ENCODE results near the gene NRCAM. TPM values are rescaled to one million over a fixed set of nuclear protein-coding genes. Genes with fewer than 3 reads are reported as not detected.
A peak's percentile ranks its signal among the peaks of the same experiment; 100 is the strongest.

Gene NRCAM
- total and polyA plus RNA-seq, 2 of the 8 experiments (the other 6 are each of a cell fraction or from before 2014, with no cell fraction given), result 2.7 to 3.8 TPM

DNA sequence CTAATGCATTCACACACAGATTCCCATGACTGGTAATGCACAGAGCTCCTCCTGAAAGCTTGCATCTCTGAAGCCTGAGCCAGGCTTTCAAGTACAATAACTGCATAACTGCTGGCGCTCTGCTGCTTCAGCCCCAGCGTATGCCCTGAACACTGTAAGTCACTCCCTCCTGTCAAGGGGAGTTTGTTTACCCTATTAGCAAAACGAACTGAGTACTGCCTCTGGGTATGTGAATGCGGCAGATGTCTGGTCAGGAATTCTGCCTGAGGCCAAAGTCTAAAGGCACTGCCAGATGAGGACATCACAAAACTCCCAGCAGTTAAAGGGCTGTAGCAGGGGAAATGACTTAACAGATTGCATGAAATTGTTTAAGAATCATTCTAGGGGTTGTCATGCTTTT lies 97.7 kb downstream of the NRCAM start:
- H4K8ac ChIP-seq (ENCODE audit: extremely low read depth, insufficient read depth, low read length), result no peak overlapping the region
- CTCF ChIA-PET (ENCODE audit: partially characterized antibody), result interaction anchor here (0.6 to 1.4 kb wide), 3 partner anchors 94 to 145 kb away, joined by 3 to 6 read pairs (median 3); no protein-coding TSS in a partner anchor
- FAIRE-seq (no peak), DNase-seq (ENCODE audit: low read depth in 1 of 2, low spot score in 2 of 2) (peak in 1 of 2 experiments; percentile 46)
- H3K27me3 ChIP-seq (replicated peaks in 1 of 4; ENCODE audit: control insufficient read depth in 3 of 4, extremely low read depth in 1 of 4, insufficient read depth in 3 of 4, low read length in 3 of 4), result no peaks in the 10 kb centered on the region
- no peak overlapping the region for H2BK12ac ChIP-seq (ENCODE audit: low read depth, low read length)
- H3K23me2 ChIP-seq (ENCODE audit: low read depth, low read length), result no peaks in the 10 kb centered on the region
- no peak overlapping the region for H4K91ac ChIP-seq (replicated peaks; ENCODE audit: insufficient read length, low read length)
- no peak overlapping the region for H3K4me3 ChIP-seq (ENCODE audit: extremely low read depth in 1 of 4, insufficient read depth in 2 of 4, low read depth in 3 of 4, low read length in 4 of 4)
- no peak overlapping the region for H3K23ac ChIP-seq (ENCODE audit: insufficient read length)
- H3K27ac ChIP-seq (ENCODE audit: low read depth, low read length), result no peak overlapping the region
- no peak overlapping the region for H2AK5ac ChIP-seq (ENCODE audit: low read depth, low read length)
- H2BK15ac ChIP-seq (ENCODE audit: low read length), result no peak overlapping the region
- no peak overlapping the region for H2BK120ac ChIP-seq (replicated peaks; ENCODE audit: low read depth, low read length)
- no peak overlapping the region for H3K14ac ChIP-seq (ENCODE audit: insufficient read length)
- no peaks in the 10 kb centered on the region for H3K36me3 ChIP-seq (ENCODE audit: control insufficient read depth in 2 of 4, insufficient read depth in 4 of 4, low read length in 3 of 4)
- H2BK20ac ChIP-seq (ENCODE audit: low read length), result no peak overlapping the region
- H3K4me2 ChIP-seq (ENCODE audit: insufficient read depth in 1 of 2, low read depth in 2 of 2, low read length in 2 of 2), result no peak overlapping the region
- peaks cover 0 to 2% of the 10 kb centered on the region in 2 experiments; a peak in 1 of 4 replicates for H3K9me3 ChIP-seq (ENCODE audit: insufficient read depth in 2 of 2, low read depth in 1 of 2, low read length in 1 of 2)
- no peak for TF ChIP-seq SAP30 (IDR thresholded peaks at IDR 0.05; ENCODE audit: insufficient read depth, insufficient replicate concordance, low read length)
- TF ChIP-seq SUZ12 (IDR thresholded peaks at IDR 0.05; ENCODE audit: low read length), result no peak
- TF ChIP-seq KDM1A (IDR thresholded peaks at IDR 0.05; ENCODE audit: borderline replicate concordance, low read length), result no peak
- TF ChIP-seq ASH2L (IDR thresholded peaks at IDR 0.05; ENCODE audit: low read length), result no peak
- no peak for TF ChIP-seq TCF12 (IDR thresholded peaks at IDR 0.05; ENCODE audit: low read depth, low read length)
- TF ChIP-seq HDAC2 (IDR thresholded peaks at IDR 0.05; ENCODE audit: borderline replicate concordance in 1 of 2, low read depth in 2 of 2, low read length in 2 of 2), result no peak
- TF ChIP-seq, protein P1, sequence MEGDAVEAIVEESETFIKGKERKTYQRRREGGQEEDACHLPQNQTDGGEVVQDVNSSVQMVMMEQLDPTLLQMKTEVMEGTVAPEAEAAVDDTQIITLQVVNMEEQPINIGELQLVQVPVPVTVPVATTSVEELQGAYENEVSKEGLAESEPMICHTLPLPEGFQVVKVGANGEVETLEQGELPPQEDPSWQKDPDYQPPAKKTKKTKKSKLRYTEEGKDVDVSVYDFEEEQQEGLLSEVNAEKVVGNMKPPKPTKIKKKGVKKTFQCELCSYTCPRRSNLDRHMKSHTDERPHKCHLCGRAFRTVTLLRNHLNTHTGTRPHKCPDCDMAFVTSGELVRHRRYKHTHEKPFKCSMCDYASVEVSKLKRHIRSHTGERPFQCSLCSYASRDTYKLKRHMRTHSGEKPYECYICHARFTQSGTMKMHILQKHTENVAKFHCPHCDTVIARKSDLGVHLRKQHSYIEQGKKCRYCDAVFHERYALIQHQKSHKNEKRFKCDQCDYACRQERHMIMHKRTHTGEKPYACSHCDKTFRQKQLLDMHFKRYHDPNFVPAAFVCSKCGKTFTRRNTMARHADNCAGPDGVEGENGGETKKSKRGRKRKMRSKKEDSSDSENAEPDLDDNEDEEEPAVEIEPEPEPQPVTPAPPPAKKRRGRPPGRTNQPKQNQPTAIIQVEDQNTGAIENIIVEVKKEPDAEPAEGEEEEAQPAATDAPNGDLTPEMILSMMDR (IDR thresholded peaks at IDR 0.05; ENCODE audit: control extremely low read depth in 1 of 3, insufficient read depth in 1 of 3, low read depth in 1 of 3, low read length in 3 of 3), result no peak
- TF ChIP-seq SRF (IDR thresholded peaks at IDR 0.05; ENCODE audit: low read depth, low read length), result no peak
- no peak for TF ChIP-seq TBP (IDR thresholded peaks at IDR 0.05; ENCODE audit: low read depth, low read length)
- H3K4ac ChIP-seq (replicated peaks; ENCODE audit: insufficient read length, low read depth, low read length), result no peak overlapping the region
- H2AFZ ChIP-seq (ENCODE audit: low read length), result no peak overlapping the region
- H3K9ac ChIP-seq (replicated peaks in 1 of 4; ENCODE audit: extremely low read depth in 1 of 4, low read depth in 3 of 4, low read length in 3 of 4), result no peak overlapping the region
- H3K18ac ChIP-seq (ENCODE audit: extremely low read depth, low read length), result no peak overlapping the region
- H3K56ac ChIP-seq (replicated peaks; ENCODE audit: insufficient read length, low read depth, low read length), result no peak overlapping the region
- H2BK5ac ChIP-seq (ENCODE audit: low read depth, low read length), result no peak overlapping the region
- POLR2A ChIA-PET (ENCODE audit: partially characterized antibody), result no interaction called here
- H3K79me2 ChIP-seq (ENCODE audit: control insufficient read depth in 1 of 2, insufficient read depth in 2 of 2, low read length in 2 of 2), result no peaks in the 10 kb centered on the region
- H3K79me1 ChIP-seq (ENCODE audit: low read depth, low read length), result no peaks in the 10 kb centered on the region
- H3K4me1 ChIP-seq (replicated peaks in 1 of 4; ENCODE audit: control insufficient read depth in 3 of 4, insufficient read depth in 4 of 4, low read length in 3 of 4), result no peaks in the 10 kb centered on the region
- H4K5ac ChIP-seq (ENCODE audit: insufficient read length, low read depth, low read length), result no peak overlapping the region
- no peaks in the 10 kb centered on the region for H4K20me1 ChIP-seq (replicated peaks in 1 of 2; ENCODE audit: control insufficient read depth in 1 of 2, insufficient read depth in 2 of 2, low read length in 2 of 2)
- 85% methylated on average over 4 of the region's 4 CpGs; no CpG with 5 or more reads in 1 of the 2 experiments for WGBS, 2 experiments (ENCODE audit: extremely low coverage in 1 of 2, insufficient coverage in 1 of 2, insufficient read length in 1 of 2, insufficient replicate concordance in 2 of 2, low coverage in 1 of 2, low lambda C conversion rate in 2 of 2, missing lambda C conversion rate in 1 of 2)

Data from H1 (cell line).